Renal cortical epithelial cell (primary cell): ENCODE data around the gene PHKG2. TPM values are rescaled to one million over a fixed set of nuclear protein-coding genes. Genes with fewer than 3 reads are reported as not detected.
"Not testable (repeated sequence)": the region's sequence is repeated elsewhere in the genome, so short reads cannot be mapped to it uniquely, and the experiment has no call there.

Experiments used
- DNase-seq: peaks from one replicate; pipeline ENCODE4 v3.0.0-alpha.2; 2011; ENCODE audit warnings: low read depth
- total RNA-seq: library from RNA; depleted of rRNA; stranded (reverse); fragments of >200 nt; gene quantifications from 2 replicates; pipeline ENCODE4 v1.2.3, GENCODE V29; 2014

Gene PHKG2
- 25.4 and 26.2 TPM in 2 replicates for total RNA-seq

GRCh38 chr16:30747799-30748633 lies at the start of gene PHKG2:
Gene PHKG2, plus strand, starts transcription at chr16:30748425. Its CDS starts 396 bp downstream, at chr16:30748821.
- DNase-seq = peak; percentile 97

GRCh38 chr16:30698816-30699614 lies 49.2 kb upstream of the PHKG2 start, which contains the start of gene SRCAP:
Gene SRCAP, plus strand, starts transcription at chr16:30699171. Its CDS starts 1,654 bp downstream, at chr16:30700825.
- DNase-seq = peak; percentile 60

GRCh38 chr16:30699615-30700099 lies 48.6 kb upstream of the PHKG2 start:
- no peak for DNase-seq

GRCh38 chr16:30700491-30700890 lies 47.7 kb upstream of the PHKG2 start:
- DNase-seq = no peak

- no peak for DNase-seq
Measured at GRCh38 chr16:30700971-30701370, 47.3 kb upstream of the PHKG2 start.

GRCh38 chr16:30703071-30703470 lies 45.2 kb upstream of the PHKG2 start:
- not testable (repeated sequence) for DNase-seq

GRCh38 chr16:30703971-30704370 lies 44.3 kb upstream of the PHKG2 start:
- no peak for DNase-seq

- DNase-seq = no peak
Measured at GRCh38 chr16:30706046-30706445, 42.2 kb upstream of the PHKG2 start.

GRCh38 chr16:30710971-30711370 lies 37.3 kb upstream of the PHKG2 start:
- DNase-seq = no peak

- no peak for DNase-seq
Measured at GRCh38 chr16:30711712-30712111, 36.5 kb upstream of the PHKG2 start.

- DNase-seq = no peak
Measured at GRCh38 chr16:30715750-30716445, 32.3 kb upstream of the PHKG2 start.

- DNase-seq = no peak
Measured at GRCh38 chr16:30720086-30720485, 28.1 kb upstream of the PHKG2 start.

GRCh38 chr16:30720694-30721093 lies 27.5 kb upstream of the PHKG2 start:
- DNase-seq = no peak

- DNase-seq = no peak
Measured at GRCh38 chr16:30721167-30721566, 27.1 kb upstream of the PHKG2 start.

GRCh38 chr16:30721606-30722005 lies 26.6 kb upstream of the PHKG2 start:
- no peak for DNase-seq

GRCh38 chr16:30722443-30722842 lies 25.8 kb upstream of the PHKG2 start:
- no peak for DNase-seq

- no peak for DNase-seq
Measured at GRCh38 chr16:30722916-30723315, 25.3 kb upstream of the PHKG2 start.

GRCh38 chr16:30723725-30724355 lies 24.4 kb upstream of the PHKG2 start:
- no peak for DNase-seq

- no peak for DNase-seq
Measured at GRCh38 chr16:30724641-30725417, 23.4 kb upstream of the PHKG2 start.

- DNase-seq = no peak
Measured at GRCh38 chr16:30725418-30725792, 22.8 kb upstream of the PHKG2 start.

- no peak for DNase-seq
Measured at GRCh38 chr16:30728321-30728720, 19.9 kb upstream of the PHKG2 start.
